ENCODE measurements around the gene EMSY. TPM values are rescaled to one million over a fixed set of nuclear protein-coding genes. Genes with fewer than 3 reads are reported as not detected.

Gene EMSY
- total RNA-seq, 1 donor from 2014 or later, result 42.3 TPM

- DNase-seq (ENCODE audit: low spot score, unreplicated experiment), result no peak
- Mint-ChIP-seq H3K27ac (no peak overlapping the region), H3K36me3 (ENCODE audit: insufficient read depth) (no peaks in the 10 kb centered on the region), H3K9me3 (ENCODE audit: low read depth) (no peaks in the 10 kb centered on the region), H3K4me1 (ENCODE audit: low read depth) (no peaks in the 10 kb centered on the region), H3K4me3 (ENCODE audit: low read depth) (no peak overlapping the region), H3K27me3 (peaks cover 5% of the 10 kb centered on the region)
- TF ChIP-seq CTCF (IDR thresholded peaks at IDR 0.05; ENCODE audit: unreplicated experiment), result no peak
Observed at GRCh38 chr11:76424379-76424778, 20.4 kb upstream of the EMSY start.

- no peaks in the 10 kb centered on the region for H3K9me3 Mint-ChIP-seq (ENCODE audit: low read depth)
- H3K27ac Mint-ChIP-seq, result no peak overlapping the region
- peaks cover 8% of the 10 kb centered on the region for H3K27me3 Mint-ChIP-seq
- no peaks in the 10 kb centered on the region for H3K4me1 Mint-ChIP-seq (ENCODE audit: low read depth)
- DNase-seq (ENCODE audit: low spot score, unreplicated experiment), result no peak
- H3K36me3 Mint-ChIP-seq (ENCODE audit: insufficient read depth), result no peaks in the 10 kb centered on the region
- no peak for TF ChIP-seq CTCF (IDR thresholded peaks at IDR 0.05; ENCODE audit: unreplicated experiment)
- H3K4me3 Mint-ChIP-seq (ENCODE audit: low read depth), result no peak overlapping the region
Observed at GRCh38 chr11:76424891-76425290, 19.9 kb upstream of the EMSY start.

- no peak for DNase-seq (ENCODE audit: low spot score, unreplicated experiment)
- no peak for TF ChIP-seq CTCF (IDR thresholded peaks at IDR 0.05; ENCODE audit: unreplicated experiment)
- Mint-ChIP-seq H3K4me1 (ENCODE audit: low read depth) (no peaks in the 10 kb centered on the region), H3K27ac (no peak overlapping the region), H3K27me3 (peaks cover 8% of the 10 kb centered on the region), H3K36me3 (ENCODE audit: insufficient read depth) (no peaks in the 10 kb centered on the region), H3K4me3 (ENCODE audit: low read depth) (no peak overlapping the region), H3K9me3 (ENCODE audit: low read depth) (no peaks in the 10 kb centered on the region)
Observed at GRCh38 chr11:76426660-76427059, 18.2 kb upstream of the EMSY start.

GRCh38 chr11:76436020-76436419 lies 8.8 kb upstream of the EMSY start:
- no peak for DNase-seq (ENCODE audit: low spot score, unreplicated experiment)
- H3K27ac Mint-ChIP-seq, result no peak overlapping the region
- H3K4me1 Mint-ChIP-seq (ENCODE audit: low read depth), result peaks cover 5% of the 10 kb centered on the region
- H3K4me3 Mint-ChIP-seq (ENCODE audit: low read depth), result no peak overlapping the region
- no peaks in the 10 kb centered on the region for H3K9me3 Mint-ChIP-seq (ENCODE audit: low read depth)
- TF ChIP-seq CTCF (IDR thresholded peaks at IDR 0.05; ENCODE audit: unreplicated experiment), result no peak
- H3K27me3 Mint-ChIP-seq, result no peaks in the 10 kb centered on the region
- H3K36me3 Mint-ChIP-seq (ENCODE audit: insufficient read depth), result peaks cover 3% of the 10 kb centered on the region

- Mint-ChIP-seq H3K4me1 (ENCODE audit: low read depth) (peaks cover 17% of the 10 kb centered on the region), H3K27ac (peak overlapping the region; percentile 100), H3K4me3 (ENCODE audit: low read depth) (peak overlapping the region; percentile 97), H3K36me3 (ENCODE audit: insufficient read depth) (peaks cover 4% of the 10 kb centered on the region), H3K9me3 (ENCODE audit: low read depth) (no peaks in the 10 kb centered on the region), H3K27me3 (no peaks in the 10 kb centered on the region)
- DNase-seq (ENCODE audit: low spot score, unreplicated experiment), result no peak
- no peak for TF ChIP-seq CTCF (IDR thresholded peaks at IDR 0.05; ENCODE audit: unreplicated experiment)
Observed at GRCh38 chr11:76443268-76443980, 1.4 kb upstream of the EMSY start.

Measured in progenitor cell of endocrine pancreas (in vitro differentiated cells).